Erythroblast (primary cell): ENCODE results near the gene DHX38.

Experiments used
- GATA1 ChIP-seq: IDR thresholded peaks from 2 replicates; pipeline ENCODE4 v1.6.1; 2011; ENCODE audit warnings: low read depth, mild to moderate bottlenecking, control low read depth, low read length, moderate library complexity
- POLR2A ChIP-seq: IDR thresholded peaks from 2 replicates; pipeline ENCODE4 v1.6.1; 2011; ENCODE audit warnings: mild to moderate bottlenecking, low read length

DNA sequence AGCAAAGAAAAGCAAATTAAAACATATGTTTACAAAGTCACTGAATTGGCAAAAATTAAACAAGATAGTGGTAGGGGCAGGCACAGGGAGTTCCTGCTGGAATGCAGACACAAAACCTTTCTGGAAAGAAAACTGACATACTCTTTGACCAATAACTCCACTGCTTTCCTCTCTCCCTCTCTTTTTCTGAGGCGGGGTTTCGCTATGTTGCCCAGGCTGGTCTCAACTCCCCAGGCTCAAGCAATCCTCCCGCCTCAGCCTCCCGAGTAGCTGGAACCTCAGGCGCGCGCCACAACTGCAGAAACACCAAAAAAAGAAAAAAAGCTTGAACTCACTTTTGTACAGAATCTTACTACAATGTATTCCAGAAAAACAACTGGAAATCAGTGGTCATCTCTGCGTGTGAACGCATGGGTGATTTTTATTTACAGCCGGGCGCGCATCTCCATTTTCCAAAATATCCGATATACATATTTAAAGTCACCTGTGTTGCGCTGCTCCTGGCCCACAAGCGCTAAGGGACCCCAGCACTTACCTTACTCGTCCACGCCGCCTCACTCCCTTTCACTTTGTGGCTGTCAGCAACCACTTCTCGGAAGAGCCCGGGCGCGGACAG lies 707 bp upstream of the DHX38 start:
- TF ChIP-seq POLR2A (no peak), GATA1 (no peak)
